GF-D8 (cell line): ENCODE measurements around the gene UBALD2.
"Not testable (repeated sequence)": the region's sequence is repeated elsewhere in the genome, so short reads cannot be mapped to it uniquely, and the experiment has no call there.

Experiments used
- DNase-seq: peaks from one replicate; lab custom pipeline; 2025; lab: John Stamatoyannopoulos, UW

Gene UBALD2

DNA sequence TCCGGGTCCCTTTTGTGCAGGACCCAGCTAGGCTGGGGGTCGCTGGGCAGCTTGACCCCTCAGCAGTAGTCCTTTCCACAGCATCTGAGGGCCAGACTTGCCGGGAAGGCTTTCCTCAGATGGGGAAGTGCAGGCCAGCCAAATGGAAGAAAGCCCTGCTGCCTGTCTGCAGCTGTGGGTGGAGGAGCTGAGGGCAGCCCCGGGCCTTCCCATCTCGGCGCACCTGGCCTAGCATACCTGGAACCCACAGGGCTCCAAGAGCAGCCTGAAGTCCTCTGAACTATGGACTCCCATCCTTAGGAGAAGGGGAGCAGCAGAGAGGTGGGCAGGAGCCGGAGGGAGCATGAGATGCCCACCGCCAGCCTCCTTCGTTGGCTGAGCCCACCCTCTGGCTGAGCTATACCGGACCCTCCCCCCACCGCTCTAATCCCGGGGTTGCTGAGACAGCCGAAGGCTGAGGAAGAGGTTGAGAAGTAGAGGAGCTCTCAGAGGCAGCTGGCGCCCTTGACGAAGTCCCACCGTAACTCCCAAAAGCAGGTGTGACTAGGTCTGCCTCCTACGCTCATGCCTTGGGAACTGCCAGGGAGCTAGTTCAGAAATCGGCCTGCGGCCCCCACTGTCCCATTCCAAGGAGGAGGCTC, 13.2 kb downstream of the UBALD2 start:
- no peak for DNase-seq

DNA sequence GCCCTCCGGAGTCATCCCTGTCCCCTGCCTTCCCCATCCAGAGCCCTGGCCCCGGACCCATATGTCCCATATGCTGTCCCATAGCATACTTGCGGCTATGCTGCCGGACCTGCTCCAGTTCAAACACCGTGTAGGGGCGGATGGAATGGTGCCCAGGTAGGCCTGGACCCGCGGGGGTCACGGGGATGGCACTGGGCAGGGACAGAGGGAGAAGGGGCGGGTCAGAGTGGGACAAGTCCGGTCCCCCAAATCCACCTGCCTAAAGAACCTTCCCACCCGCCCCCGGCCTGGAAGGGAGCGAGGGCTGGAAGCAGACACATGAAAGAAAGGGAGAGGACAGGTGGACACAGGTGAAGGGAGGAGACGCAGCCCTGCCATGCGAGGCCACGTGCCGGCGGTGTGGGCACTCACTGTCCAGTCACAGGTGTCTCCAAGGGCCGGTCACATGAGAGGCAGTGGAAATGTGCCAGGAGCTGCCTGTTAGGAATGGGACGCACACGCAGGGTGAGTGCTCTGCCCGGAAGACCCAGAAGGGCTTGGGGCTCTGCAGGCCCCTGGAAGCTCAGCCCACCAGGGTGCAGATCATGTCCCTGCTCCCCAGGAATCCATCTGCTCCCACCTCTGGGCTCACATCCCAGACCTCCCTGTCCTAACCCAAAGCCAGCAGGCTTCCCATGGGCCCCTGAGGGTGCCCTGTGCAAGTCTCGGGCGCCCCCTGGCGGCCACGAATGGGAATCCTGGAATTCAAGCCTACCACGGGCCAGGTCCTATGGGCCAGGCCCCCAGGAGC, 14.0 kb downstream of the UBALD2 start:
- DNase-seq: peak; percentile 24

DNA sequence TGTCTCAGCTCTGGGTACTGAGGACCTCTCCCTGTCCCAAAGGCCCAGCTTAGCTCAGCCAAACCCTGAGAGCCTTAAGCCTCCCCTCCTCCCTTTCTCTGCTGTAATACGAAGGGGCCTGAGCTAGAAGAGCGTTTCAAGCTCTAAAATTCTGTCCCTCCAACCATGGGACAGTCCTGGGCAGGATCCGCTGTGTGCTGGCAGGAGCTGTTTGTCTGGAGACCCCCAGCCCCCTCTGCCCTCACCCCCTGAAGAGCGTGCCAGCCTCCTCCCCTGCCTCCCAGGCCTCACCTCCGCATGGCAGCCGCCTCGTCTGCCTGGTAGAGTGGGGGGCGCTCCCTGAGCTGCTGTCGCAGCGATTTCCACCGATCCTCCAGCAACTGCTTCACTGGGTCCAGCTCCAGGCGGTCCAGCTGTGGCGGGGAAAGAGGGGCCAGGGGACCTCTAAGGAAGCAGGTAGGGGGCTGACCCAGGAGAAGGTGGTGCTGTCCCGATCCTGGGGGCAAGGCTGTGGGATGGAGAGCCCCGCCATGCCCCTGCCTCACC, 14.7 kb downstream of the UBALD2 start:
- DNase-seq: no peak

DNA sequence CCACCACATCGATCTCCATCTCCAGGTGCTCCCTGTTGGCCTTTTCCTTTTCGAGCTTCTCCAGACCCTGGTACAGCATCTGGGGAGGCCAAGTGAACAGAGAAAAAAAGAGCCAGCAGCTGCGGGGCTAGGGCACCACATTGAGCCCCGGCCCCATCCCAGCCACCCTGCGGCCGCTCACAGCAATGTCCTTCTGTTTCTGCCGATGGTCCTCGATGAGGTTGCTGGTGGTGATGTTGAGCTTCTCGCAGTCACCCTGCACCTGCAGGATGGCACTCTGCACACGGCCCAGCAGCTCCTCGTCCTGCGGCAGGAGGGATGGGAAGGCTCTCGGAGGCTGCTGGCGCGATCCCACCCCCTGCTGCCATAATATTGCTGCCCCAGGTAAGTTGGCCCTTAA, 15.5 kb downstream of the UBALD2 start:
- no peak for DNase-seq

DNA sequence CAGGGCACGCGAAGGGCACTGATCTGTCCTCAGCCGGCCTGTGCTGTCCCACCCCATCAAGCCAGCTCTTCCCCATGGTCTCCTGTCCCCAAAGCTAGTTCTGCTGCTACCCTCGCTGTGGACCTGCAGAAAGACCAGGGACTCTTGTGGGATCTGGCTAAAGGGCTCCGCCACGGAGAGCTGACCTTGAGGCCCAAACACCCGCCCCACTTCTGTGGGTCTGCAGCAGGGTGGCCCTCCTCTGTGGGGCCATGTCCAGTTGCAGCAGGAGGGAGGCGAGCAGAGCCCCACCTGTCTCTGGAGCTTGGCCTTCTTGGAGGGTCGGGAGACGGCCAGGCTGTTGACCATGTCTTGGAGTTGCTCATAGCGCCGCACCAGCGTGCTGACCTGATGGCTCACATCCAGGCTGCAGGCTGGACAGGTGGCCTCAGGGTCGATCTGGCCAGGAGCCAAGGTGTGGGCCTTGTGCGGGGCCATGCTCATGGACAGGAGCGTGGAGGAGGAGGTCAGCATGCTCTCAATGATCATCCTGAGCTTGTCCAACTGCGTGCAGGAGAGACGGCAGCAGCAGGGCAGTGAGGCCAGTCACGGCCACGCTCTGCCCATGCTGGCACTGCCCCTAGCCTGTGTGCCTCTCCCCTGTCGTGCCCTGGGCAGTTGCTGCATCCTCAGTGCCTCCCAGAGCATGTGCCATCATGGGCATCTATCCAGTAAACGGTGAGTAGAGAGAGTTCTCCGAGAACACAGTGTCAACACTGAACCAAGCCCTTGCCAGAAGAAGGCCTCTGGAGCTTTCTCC, 16.6 kb downstream of the UBALD2 start:
- no peak for DNase-seq

DNA sequence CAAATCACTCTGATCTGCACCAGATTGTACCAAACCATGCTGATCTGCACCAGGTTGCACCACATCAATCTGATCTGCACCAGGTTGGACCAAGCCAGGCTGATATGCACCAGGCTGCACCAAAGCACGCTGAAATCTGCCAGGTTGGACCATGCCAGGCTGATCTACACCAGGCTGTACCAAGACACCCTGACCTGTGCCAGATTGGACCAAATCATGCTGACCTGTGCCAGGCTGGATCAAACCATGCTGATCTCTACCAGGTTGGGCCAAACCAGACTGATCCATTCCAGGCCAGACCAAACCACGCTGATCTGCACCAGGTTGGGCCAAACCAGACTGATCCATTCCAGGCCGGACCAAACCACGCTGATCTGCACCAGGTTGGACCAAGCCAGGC, 27.4 kb downstream of the UBALD2 start:
- DNase-seq: no peak

DNA sequence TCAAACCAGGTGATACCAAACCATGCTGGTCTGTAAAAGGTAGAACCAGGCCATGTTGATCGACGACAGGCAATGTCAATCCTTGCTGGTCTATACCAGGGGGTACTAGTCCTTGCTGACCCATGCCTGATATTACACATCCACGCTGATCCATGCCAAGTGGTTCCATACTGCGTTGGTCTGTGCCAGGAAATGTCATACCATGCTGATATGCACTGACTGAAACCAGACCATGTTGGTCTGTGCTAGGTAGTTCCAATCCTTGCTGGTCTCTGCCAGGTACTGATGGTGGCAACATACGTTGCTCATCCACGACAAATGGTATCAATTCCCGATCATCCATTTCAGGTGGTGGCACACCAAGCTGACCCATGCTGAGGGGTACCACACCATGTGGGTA, 28.0 kb downstream of the UBALD2 start:
- DNase-seq: no peak

DNA sequence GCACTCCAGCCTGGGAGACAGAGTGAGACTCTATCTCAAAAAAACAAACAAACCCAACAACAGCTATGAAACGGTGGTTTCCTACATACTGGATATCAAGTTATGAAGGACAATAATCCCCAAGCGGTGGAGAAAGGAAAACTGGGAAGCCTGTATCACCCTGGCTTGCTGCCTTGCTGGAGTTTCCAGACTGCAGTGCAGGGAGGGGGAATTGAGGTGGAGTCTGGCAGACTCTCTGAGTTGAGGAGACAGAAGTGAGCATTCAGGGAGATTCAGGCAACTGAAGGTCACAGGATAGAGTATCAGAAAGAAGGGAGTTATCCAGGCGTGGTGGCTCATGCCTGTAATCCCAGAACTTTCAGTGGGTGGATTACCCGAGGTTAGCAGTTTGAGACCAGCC, 31.0 kb downstream of the UBALD2 start:
- DNase-seq: no peak

DNA sequence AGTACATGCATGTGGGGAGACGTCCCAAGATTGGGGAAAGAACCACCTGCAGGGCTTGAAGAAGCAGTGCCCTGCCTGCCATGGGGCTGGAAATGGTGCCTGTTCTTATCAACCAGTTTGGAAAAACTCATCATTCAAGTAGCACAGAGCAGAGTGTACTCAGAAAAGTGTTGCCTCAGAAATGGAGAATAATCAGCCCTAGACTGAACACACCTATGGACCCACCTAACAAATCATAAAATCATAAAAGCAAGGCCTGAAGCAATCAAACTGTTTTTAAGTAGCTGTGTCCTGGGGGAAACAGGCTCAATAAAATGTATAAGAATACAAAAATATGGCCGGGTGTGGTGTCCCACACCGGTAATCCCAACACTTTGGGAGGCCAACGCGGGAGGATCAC, 31.7 kb downstream of the UBALD2 start:
- no peak for DNase-seq

DNA sequence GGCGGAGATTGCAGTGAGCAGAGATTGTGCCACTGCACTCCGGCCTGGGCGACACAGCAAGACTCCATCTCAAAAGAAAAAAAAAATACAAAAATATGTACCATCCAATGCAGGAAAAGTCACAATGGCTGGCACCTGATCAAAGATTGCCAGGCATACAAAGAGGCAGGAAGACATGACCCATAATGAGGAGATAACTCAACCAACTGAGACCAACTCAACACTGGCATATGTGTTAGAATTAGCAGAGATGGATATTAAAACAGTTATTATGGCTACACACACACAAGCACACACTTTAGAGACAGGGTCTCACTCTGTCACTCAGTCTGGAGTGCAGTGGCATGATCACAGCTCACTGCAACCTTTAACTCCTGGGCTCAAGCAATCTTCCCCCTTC, 32.3 kb downstream of the UBALD2 start:
- no peak for DNase-seq

DNA sequence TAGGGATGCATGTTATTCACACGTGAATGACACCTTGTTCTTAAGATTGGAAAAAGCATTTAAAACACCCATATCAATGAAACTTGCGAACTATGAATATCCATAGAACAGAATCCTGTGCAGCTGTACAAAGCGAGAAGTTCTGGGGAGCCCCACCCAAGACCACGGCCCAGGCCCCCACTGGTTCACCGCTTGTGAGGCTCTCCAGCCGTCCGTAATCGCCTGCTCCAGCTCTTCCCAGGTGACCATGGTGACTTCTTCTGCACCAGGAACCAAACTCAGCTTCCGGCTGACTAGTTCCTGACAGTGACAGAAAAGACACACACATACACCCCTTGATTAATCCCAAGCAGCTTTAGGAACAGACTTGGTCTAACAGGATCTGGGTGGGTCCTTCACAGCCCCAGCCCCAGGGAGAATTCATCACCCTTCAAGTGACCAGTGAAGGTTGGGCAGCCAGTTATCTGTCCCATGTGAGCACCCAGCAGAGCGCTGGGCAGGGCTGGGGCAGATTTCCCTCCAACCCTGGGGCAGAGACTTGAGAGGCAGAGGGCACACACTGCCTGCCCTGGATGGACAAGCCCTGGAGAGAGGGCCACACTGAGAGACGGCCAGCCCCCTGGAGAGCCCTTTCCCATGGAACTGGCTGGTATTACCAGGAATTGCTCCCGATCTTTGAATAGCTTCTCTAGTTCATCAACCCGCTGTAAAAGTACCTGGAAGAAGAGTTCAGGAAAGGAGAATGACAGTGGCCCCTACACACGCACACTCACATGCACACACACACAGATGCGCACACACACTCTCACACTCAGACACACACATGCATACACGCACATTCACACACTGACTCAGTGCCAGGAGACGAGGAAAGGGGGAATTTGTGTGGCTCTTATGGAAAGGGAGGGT, 39.3 kb downstream of the UBALD2 start:
- DNase-seq: no peak

DNA sequence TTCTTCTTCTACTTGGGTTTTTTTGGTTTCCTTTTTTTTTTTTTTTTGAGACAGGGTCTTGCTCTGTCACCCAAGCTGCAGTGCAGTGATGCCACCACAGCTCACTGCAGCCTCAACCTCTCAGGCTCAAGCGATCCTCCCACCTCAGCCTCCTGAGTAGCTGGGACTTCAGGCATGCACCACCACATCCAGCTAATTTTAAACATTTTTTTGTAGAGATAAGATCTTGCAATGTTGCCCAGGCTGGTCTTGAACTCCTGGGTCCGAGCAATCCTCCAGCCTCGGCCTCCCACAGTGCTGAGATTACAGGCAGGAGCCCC, 39.9 kb downstream of the UBALD2 start:
- DNase-seq: not testable (repeated sequence)

DNA sequence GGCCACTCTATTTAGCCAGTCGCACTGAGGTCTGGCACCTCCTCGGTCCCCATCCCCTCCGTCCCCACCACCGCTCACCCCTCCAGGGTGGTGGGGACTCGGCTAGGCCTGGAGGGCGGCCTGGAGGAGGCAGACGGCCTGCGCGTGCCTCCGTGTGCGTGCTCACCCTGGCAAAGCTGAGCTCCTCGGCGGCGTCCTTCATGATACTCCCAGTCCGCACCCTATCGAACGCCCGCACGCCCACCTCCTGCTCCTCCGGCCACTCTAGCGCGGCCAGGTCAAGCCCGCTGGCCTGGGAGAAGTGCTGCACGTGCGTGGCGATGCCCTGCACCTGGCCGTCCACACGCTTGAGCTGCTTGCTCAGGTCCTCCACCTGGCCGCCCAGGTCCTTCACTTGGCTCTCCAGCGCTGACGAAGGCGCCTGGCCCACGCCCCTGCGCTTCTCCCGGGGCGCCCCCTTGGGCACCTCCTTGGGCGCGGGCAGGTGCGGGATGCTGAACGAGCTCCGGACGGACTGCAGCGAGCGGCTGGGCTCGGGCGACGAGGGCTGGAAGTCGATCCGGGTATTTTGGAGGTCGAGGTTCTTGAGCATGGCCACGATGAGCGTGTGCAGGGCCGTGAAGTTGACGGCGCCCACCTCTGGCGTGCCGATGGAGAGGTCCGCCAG, 42.3 kb downstream of the UBALD2 start:
- no peak for DNase-seq

DNA sequence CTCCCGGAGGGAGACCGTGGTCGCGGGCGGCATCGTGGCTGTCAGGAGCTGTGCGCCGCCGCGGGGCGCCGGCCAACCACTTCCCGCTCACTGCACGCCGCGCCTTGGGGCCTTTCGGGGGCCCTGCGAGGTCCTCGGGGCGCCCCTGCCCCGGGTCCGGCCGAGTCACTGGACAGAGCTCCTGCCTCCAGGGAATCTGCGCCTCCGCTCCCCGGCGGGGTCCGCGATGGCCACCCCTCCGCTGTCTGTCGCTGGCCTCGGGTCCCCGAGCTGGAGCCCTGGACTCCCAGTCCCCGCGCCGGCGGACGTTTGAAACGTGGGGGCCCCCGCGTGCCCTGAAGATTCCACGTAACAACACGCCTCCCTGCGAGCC, 42.8 kb downstream of the UBALD2 start, which contains the start of gene QRICH2:
Gene QRICH2 (minus strand): TSS at position 311 of the 373 bp plus-strand sequence. CDS start 278 bp downstream, at position 33.
- no peak for DNase-seq

DNA sequence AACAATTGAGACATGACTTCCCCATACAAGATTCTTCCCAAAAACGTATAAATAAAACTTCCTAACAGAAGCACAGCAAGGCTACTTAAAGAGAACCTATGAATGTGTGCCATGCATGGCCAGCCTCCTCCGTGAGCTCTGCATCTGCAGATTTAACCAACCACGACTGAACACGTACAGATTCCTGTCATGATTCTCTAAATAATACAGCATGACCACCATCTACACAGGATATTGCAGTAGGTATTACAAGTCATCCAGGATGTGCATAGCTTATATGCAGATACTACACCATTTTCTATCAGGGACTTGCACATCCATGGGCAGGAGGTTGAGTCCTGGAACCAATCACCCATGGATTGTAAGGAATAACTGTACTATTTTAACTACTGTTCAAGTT, 44.3 kb downstream of the UBALD2 start:
- no peak for DNase-seq

DNA sequence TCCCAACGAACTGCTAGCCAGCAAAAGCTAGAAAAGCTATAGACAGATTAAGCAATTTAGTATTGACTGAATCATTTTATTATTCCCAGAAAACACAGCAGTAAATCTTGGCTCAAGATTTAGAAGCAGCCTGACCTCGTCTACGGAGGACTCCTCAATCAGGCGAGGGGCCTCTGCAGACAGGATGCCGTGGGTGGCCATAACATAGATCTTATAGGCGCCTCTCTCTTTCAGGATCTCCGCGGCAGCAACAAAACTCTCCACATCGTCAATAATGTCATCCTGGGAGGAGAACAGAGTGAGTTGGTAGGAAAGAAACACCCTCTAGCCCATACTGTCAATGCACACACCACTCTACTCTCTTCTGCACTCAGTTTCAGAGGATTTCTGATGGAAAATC, 47.6 kb downstream of the UBALD2 start:
- DNase-seq: no peak

DNA sequence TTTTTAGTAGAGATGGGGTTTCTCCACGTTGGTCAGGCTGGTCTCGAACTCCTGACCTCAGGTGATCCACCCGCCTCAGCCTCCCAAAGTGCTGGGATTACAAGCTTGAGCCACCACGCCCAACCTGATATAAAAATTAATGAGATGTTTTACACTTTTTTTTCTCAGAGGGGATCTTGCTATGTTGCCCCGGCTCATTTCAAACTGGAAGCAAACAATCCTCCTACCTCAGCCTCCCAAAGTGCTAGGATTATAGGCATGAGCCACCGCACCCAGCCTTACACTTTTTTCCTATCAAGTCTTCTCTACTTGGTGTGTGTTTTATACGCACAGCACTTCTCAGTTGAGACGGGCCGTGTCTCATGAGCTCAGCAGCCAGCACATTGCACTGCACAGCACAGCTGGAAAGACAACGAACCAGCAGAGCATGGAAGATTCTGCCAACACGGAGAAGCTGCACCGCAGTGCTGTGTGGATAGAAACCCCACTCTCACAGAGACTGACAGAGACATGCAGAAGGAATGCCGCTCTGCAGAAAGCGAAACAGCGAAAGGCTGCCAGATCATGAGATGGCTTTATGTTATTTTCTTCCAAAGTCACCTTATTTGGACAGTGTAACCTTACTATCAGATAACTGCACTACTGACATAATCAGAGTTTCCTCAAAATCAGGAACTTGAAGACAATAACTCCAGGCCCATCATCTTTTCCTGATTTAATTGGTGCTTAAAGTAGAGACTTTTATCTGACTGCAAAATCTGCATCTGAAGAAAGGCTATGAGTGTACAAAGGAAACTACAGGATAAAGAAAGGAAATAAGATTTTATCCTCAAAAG, 49.5 kb downstream of the UBALD2 start:
- no peak for DNase-seq

DNA sequence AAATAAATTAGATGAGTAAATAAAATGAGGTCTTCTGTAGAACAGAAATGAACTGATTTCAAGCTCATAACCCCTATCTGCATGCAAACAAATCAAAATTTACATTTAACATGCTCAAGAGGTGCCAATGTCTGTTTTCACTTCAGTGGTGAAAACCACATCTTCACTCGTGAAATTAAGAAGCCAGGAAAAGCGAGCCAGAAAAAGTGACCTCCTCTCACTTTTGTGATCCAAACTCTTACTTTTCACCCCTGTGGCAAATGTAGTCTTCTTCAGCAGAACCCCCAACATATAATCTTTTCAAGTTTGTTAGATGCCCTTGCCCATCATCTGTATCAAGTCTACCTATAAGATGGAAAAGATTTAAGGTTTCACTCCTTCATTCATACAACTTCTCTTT, 52.4 kb downstream of the UBALD2 start:
- DNase-seq: no peak

DNA sequence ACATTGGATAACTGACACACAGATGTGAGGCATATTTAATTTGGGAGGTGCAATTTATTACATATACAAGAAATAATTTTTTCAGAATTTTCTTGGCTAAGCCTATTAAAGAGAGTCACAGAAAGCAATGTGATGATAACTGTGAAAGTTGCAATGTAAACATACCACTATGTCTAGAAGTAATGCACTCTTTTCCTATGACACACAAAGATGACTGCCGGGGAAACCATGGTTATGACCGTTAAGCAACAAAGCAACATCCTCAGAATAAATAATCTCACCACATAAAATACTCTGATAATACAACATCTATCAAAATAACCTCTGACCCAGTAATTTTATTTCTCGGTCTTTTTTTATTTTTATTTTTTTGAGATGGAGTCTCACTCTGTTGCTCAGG, 53.4 kb downstream of the UBALD2 start:
- no peak for DNase-seq
